ENCODE measurements around the gene CHST11. TPM values are rescaled to one million over a fixed set of nuclear protein-coding genes. Genes with fewer than 3 reads are reported as not detected.
A peak's percentile ranks its signal among the peaks of the same experiment; 100 is the strongest.

Gene CHST11
- polyA plus RNA-seq, 1 donor (not counting 4 experiments of a cell fraction or from before 2014, with no cell fraction given): 11.9 TPM

DNA sequence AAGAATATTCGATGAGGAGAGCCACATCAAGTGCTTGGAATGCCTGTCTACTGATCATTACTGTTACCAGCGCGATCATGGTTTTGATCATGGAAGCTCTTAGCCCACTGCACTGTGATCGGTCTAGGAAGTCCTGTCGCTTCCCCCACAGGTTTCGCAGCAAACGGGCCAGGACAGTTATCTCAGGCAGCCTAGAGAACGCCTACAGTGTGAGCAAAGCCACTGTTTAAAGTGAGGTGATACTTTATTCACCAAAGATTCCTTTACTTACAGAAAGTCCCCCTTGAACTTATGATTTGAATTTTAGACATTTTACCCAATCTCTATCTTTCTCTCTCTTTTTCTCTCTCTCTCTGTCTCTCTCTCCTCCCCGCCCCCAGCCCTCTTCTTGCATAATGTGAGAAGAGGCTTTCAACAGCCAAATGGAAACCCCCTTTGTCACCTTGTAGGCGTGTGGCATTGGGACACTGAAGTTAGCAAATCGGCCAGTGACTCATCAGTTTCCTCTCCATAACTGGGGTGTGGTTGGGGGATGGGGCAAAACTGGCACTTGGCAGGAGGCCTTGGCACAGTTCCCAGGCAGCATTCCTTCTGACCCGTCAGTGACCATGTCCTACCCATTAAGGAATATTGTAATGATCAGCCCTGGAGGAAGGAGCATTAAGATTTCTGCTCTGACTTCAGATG is 214.8 kb downstream of the CHST11 start:
- H3K4me3 ChIP-seq (ENCODE audit: control insufficient read depth in 2 of 3, extremely low read depth in 1 of 3, insufficient read depth in 2 of 3, low read depth in 1 of 3, low read length in 3 of 3): no peak overlapping the region
- H3K27me3 ChIP-seq (ENCODE audit: control insufficient read depth, extremely low read depth, insufficient read depth, low read length): no peaks in the 10 kb centered on the region
- H3K9me1 ChIP-seq (ENCODE audit: control insufficient read depth, extremely low read depth, insufficient read depth, low read length): no peaks in the 10 kb centered on the region
- no peak overlapping the region for H2AFZ ChIP-seq (ENCODE audit: control insufficient read depth, low read length)
- H3K4me2 ChIP-seq (ENCODE audit: control insufficient read depth, extremely low read depth, insufficient read depth, low read depth, low read length): peak overlapping the region; percentile 30
- H3K4me1 ChIP-seq (ENCODE audit: control insufficient read depth, extremely low read depth, insufficient read depth, low read length): peaks cover 46% of the 10 kb centered on the region
- no peaks in the 10 kb centered on the region for H3K36me3 ChIP-seq (ENCODE audit: control insufficient read depth in 2 of 2, extremely low read depth in 1 of 2, insufficient read depth in 2 of 2, low read length in 2 of 2)
- no peaks in the 10 kb centered on the region for H3K9me3 ChIP-seq (ENCODE audit: control insufficient read depth, low read depth, low read length)
- no peak overlapping the region for H3K9ac ChIP-seq (ENCODE audit: control insufficient read depth, extremely low read depth, insufficient read depth, low read length)
- DNase-seq (ENCODE audit: low read depth, low spot score) (peak; percentile 35), FAIRE-seq (no peak)
- peaks cover 3% of the 10 kb centered on the region for H3K79me2 ChIP-seq (ENCODE audit: control insufficient read depth, insufficient read depth, low read length)
- TF ChIP-seq EZH2 (IDR thresholded peaks at IDR 0.05; ENCODE audit: low read length): no peak
- TF ChIP-seq, protein P1, sequence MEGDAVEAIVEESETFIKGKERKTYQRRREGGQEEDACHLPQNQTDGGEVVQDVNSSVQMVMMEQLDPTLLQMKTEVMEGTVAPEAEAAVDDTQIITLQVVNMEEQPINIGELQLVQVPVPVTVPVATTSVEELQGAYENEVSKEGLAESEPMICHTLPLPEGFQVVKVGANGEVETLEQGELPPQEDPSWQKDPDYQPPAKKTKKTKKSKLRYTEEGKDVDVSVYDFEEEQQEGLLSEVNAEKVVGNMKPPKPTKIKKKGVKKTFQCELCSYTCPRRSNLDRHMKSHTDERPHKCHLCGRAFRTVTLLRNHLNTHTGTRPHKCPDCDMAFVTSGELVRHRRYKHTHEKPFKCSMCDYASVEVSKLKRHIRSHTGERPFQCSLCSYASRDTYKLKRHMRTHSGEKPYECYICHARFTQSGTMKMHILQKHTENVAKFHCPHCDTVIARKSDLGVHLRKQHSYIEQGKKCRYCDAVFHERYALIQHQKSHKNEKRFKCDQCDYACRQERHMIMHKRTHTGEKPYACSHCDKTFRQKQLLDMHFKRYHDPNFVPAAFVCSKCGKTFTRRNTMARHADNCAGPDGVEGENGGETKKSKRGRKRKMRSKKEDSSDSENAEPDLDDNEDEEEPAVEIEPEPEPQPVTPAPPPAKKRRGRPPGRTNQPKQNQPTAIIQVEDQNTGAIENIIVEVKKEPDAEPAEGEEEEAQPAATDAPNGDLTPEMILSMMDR (optimal IDR thresholded peaks at IDR 0.05 in 1 of 3, IDR thresholded peaks at IDR 0.05 in 1 of 3, conservative IDR thresholded peaks at IDR 0.05 in 1 of 3; ENCODE audit: extremely low read depth in 1 of 3, insufficient read depth in 2 of 3, low read length in 3 of 3): no peak
- no peaks in the 10 kb centered on the region for H4K20me1 ChIP-seq (ENCODE audit: control insufficient read depth, extremely low read depth, insufficient read depth, low read length)
- no peak overlapping the region for H3K27ac ChIP-seq (ENCODE audit: control insufficient read depth, insufficient read depth, low read length)
- dilution Hi-C loops (cut with MboI; ENCODE audit: extremely low pct_ligation_motif_present, low sequenced_read_pairs): no loop called here

- dilution Hi-C loops (cut with MboI; ENCODE audit: extremely low pct_ligation_motif_present, low sequenced_read_pairs): no loop called here
- no peaks in the 10 kb centered on the region for H3K36me3 ChIP-seq (ENCODE audit: control insufficient read depth in 2 of 2, extremely low read depth in 1 of 2, insufficient read depth in 2 of 2, low read length in 2 of 2)
- DNase-seq (ENCODE audit: low read depth, low spot score): no peak
- no peaks in the 10 kb centered on the region for H3K9me1 ChIP-seq (ENCODE audit: control insufficient read depth, extremely low read depth, insufficient read depth, low read length)
- no peak for FAIRE-seq
- no peaks in the 10 kb centered on the region for H3K27me3 ChIP-seq (ENCODE audit: control insufficient read depth, extremely low read depth, insufficient read depth, low read length)
- no peak for TF ChIP-seq EZH2 (IDR thresholded peaks at IDR 0.05; ENCODE audit: low read length)
- TF ChIP-seq, protein P1 (optimal IDR thresholded peaks at IDR 0.05 in 1 of 3, IDR thresholded peaks at IDR 0.05 in 1 of 3, conservative IDR thresholded peaks at IDR 0.05 in 1 of 3; ENCODE audit: extremely low read depth in 1 of 3, insufficient read depth in 2 of 3, low read length in 3 of 3): no peak
- H3K9me3 ChIP-seq (ENCODE audit: control insufficient read depth, low read depth, low read length): no peaks in the 10 kb centered on the region
- no peak overlapping the region for H3K9ac ChIP-seq (ENCODE audit: control insufficient read depth, extremely low read depth, insufficient read depth, low read length)
- no peaks in the 10 kb centered on the region for H4K20me1 ChIP-seq (ENCODE audit: control insufficient read depth, extremely low read depth, insufficient read depth, low read length)
- peaks cover 3% of the 10 kb centered on the region for H3K79me2 ChIP-seq (ENCODE audit: control insufficient read depth, insufficient read depth, low read length)
- H3K27ac ChIP-seq (ENCODE audit: control insufficient read depth, insufficient read depth, low read length): no peak overlapping the region
- peaks cover 49% of the 10 kb centered on the region for H3K4me1 ChIP-seq (ENCODE audit: control insufficient read depth, extremely low read depth, insufficient read depth, low read length)
- no peak overlapping the region for H2AFZ ChIP-seq (ENCODE audit: control insufficient read depth, low read length)
- peak overlapping the region; percentile 30 for H3K4me2 ChIP-seq (ENCODE audit: control insufficient read depth, extremely low read depth, insufficient read depth, low read depth, low read length)
- H3K4me3 ChIP-seq (ENCODE audit: control insufficient read depth in 2 of 3, extremely low read depth in 1 of 3, insufficient read depth in 2 of 3, low read depth in 1 of 3, low read length in 3 of 3): no peak overlapping the region
Observed at GRCh38 chr12:104672096-104672445, 215.3 kb downstream of the CHST11 start.
